ENCODE measurements around the gene ERAP2.
"Not testable (repeated sequence)": the region's sequence is repeated elsewhere in the genome, so short reads cannot be mapped to it uniquely, and the experiment has no call there.

ERAP2 gene

GRCh38 chr5:96931037-96931436, 54.7 kb downstream of the ERAP2 start:
- not testable (repeated sequence) for FAIRE-seq; DNase-seq (ENCODE audit: insufficient read length, low spot score)

- DNase-seq (ENCODE audit: insufficient read length, low spot score): no peak
These were observed 55.3 kb downstream of the ERAP2 start for GRCh38 chr5:96931605-96932004.

DNA sequence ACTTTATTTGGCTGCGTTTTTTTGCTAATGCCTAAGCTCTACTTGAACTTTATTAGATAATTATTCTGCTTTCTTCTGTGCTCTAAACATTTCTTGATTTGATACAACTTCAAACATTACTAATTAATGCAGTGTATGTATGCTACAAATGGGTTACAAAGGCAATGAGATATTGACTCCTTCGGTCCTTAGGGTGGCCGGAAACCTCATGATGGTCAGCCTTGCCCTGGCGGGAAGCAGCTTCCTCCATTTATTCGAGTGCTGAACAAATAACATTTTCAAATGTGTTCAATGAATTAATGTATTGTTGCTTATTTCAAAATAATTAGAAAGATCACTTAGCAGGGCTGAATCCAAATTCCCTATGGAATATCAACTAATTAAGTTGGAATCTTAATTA, 55.7 kb downstream of the ERAP2 start:
- FAIRE-seq (peak; percentile 69), DNase-seq (ENCODE audit: insufficient read length, low spot score) (no peak)

More at GRCh38 chr5:96931605-96932004, 55.3 kb downstream of the ERAP2 start:
- peak; percentile 63 for FAIRE-seq

DNA sequence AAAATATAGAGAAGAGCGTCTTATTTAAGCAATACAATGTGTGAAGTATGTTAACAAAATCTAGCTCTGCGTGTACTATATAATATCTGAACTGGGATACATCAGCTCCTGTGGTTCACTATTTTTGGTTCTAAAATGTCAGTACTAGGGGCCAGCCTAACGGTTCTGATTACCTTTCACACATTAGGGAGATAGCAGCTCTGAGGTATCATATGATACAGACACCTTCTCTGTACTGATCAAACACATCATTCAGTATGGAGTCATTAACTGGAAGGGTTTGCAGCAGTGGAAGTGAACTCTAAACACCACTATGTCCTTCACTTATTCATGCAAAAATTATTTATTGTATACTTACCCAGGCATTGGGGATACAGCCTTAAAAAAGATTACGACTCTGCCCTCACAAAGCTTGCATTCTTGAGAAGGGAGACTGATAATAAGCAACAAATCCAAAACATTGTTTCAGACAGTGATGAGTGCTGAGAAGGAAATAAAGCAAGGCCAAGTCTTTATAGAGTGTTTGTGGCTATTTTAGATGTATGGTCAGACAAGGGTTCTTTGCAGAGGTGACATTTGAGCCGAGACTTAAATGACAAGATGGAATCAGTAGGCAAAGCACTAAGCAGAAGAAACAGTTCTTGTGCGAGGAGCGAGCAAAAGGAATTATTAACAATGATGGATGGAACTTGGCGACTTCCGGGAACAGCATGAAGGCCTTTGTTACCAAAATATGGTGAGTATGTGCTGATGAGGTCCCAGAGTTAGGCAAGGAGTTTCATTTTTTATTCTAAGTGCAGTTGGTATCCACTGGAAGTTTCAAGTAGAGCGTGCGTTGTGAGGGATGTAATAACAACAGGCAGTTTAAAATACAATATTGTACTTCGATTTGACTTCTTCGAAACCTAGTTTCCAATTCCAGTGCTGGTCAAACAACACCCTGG, 57.7 kb downstream of the ERAP2 start:
- FAIRE-seq: peak; percentile 94
- DNase-seq (ENCODE audit: insufficient read length, low spot score): no peak

DNA sequence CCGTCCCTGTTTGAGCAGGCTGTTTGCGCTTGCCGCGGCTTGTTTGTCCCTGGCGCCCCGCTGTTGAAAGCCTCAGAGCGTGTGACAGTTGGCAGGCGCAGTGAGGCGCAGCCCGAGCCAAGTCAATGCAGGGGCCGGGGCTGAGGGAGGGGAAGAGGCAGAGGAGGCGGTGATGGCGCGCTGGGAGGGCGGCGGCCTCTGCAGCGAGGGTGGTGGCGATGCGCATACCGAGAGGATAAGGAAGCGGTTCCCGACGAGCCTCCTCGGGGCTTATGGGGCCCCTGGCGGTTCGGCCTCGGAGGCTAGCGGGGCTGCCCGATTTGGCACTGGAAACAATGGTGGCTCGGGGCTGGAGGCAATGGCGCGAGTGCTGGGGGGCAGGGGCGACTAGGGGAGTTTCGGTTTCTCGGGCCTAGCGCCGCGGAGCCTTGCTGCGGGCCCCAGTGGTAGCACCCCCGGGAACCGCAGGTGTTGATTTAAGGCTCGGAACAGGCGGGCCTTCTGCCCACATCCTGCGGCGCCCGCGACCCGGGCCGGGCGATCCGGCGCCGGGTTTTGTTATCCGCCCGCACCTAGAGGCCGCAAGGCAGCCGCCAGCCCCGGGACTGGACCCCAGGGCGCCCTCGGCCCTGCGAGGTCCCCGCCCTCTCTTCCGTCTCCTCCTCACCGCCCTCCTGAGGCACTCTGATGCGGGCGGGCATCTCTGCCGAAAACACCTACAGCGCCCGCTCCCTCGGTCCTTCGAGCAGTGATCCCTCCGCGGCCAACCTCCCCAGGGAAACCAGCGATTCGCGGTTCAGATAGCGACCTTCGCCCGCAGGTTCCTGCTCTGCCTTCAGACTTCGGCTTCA, 58.6 kb downstream of the ERAP2 start:
- FAIRE-seq (no peak), DNase-seq (ENCODE audit: insufficient read length, low spot score) (no peak)

- peak; percentile 50 for DNase-seq (ENCODE audit: insufficient read length, low spot score)
- FAIRE-seq: peak; percentile 94
These were observed 59.5 kb downstream of the ERAP2 start, which contains the start of gene LNPEP for GRCh38 chr5:96935559-96936430. Gene LNPEP, plus strand, starts transcription at chr5:96936080. Its CDS starts 76 bp downstream, at chr5:96936156.

- peak; percentile 81 for FAIRE-seq
- DNase-seq (ENCODE audit: insufficient read length, low spot score): no peak
These were observed 60.4 kb downstream of the ERAP2 start for GRCh38 chr5:96936431-96937320.

DNA sequence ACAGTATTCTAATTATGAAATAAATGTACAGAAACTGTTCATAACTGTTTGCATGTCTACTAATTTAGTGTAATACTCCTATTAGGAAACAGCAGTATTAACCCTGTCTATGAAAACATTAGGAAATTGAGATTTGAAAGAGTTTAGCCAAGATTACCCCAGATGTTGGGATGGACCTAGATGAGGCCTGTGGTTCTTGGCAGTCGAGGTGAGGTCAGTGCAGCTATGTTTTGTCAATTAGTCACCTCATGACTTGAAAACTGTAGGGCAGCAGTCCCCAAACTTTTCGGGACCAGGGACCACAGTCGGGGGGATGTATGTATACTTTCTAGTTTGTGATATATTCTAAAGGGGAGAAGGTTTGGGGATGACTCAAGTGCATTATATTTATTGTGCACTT, 64.3 kb downstream of the ERAP2 start:
- DNase-seq (ENCODE audit: insufficient read length, low spot score) (no peak), FAIRE-seq (no peak)

DNA sequence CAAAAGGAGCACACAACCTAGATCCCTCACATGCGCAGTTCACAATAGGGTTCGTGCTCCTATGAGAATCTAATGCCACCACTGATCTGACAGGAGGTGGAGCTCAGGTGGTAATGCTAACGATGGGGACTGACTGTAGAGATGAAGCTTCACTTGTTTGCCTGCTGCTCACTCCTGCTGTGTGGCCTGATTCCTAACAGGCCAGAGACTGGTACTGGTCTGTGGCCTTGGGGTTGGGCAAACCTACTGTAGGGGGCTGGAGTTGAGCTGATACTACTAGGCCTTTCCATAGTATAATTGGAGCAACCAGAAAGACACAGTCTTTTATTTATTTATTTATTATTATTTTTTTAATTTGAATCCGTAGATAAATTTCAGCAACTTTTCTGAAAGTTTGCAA, 64.8 kb downstream of the ERAP2 start:
- FAIRE-seq (no peak), DNase-seq (ENCODE audit: insufficient read length, low spot score) (no peak)

DNA sequence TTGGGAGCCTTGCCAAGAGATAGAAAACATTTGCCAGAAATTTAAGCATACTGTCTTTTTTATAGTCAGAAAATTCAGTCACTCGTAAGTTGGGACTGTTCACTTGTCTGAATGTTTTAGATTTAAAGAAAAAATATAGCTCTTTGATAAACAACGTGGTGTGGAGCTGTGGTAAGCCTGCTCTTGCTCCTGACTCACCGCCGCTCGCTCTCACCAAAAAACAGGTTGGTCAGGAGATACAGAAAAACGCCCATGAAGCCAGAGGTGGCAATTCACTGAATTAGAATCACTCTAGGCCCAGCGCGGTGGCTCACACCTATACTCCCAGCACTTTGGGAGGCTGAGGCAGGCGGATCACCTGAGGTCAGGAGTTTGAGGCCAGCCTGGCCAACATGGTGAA, 65.8 kb downstream of the ERAP2 start:
- no peak for FAIRE-seq
- DNase-seq (ENCODE audit: insufficient read length, low spot score): no peak

- DNase-seq (ENCODE audit: insufficient read length, low spot score): no peak
- FAIRE-seq: no peak
These were observed 66.6 kb downstream of the ERAP2 start for GRCh38 chr5:96942911-96943310.

DNA sequence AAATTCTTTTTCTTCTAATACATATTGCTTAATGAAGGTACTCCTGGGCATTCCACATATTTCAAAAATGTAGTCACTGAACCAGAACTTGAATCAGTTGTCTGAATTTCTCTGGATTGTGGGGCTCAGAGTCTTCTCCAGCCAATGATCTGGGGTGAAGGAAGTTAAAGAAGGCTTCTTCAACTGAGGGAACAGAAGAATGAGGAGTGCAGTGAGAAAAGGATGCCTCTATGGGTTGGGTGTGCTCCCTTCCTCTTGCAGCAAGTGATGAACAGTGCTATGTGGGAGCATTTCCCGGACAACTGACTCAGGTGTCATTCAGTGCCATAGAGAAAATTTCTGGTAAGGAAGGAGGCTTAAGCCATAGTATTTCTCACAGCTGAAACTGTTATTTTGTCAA, 67.5 kb downstream of the ERAP2 start:
- DNase-seq (ENCODE audit: insufficient read length, low spot score): no peak

GRCh38 chr5:96945144-96945897, 69.0 kb downstream of the ERAP2 start:
- DNase-seq (ENCODE audit: insufficient read length, low spot score) (no peak), FAIRE-seq (peak; percentile 40)

More for the DNA sequence above, 67.5 kb downstream of the ERAP2 start:
- no peak for FAIRE-seq

- no peak for FAIRE-seq
These were observed 70.1 kb downstream of the ERAP2 start for GRCh38 chr5:96946381-96946780.

DNA sequence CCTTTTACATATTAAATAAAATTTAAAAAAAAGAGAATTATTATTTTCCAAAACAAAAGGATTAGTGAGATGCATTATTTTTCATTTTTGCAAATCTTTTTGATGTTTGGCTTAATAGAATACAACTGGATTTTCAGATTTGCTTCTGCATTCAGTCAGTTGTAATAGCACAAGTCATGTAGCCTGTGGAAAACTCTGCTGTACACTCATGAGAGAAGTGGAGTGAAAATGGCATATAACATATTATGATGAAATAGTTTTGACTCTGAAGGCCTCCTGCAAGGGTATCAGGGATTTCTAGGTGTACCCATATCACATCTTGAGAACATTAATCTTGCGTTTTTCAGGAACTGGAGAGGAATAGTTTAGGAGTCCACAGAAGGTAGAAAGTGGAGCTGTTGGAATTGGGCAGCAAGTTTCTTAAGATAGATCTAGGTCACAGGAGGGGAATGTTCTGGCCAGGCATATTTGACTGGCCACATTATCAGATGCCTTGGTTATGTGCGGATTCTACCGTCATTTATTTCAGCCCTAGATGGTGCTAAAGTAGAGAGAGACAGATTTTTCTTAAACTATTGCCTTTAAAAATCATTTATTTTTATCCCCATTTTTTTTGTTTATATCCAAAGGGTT, 75.9 kb downstream of the ERAP2 start:
- FAIRE-seq (peak; percentile 4), DNase-seq (ENCODE audit: insufficient read length, low spot score) (no peak)

More at GRCh38 chr5:96946381-96946780, 70.1 kb downstream of the ERAP2 start:
- DNase-seq (ENCODE audit: insufficient read length, low spot score): no peak

- FAIRE-seq: no peak
- DNase-seq (ENCODE audit: insufficient read length, low spot score): no peak
These were observed 76.9 kb downstream of the ERAP2 start for GRCh38 chr5:96952974-96953730.

GRCh38 chr5:96957254-96958049, 81.2 kb downstream of the ERAP2 start:
- DNase-seq (ENCODE audit: insufficient read length, low spot score) (no peak), FAIRE-seq (peak; percentile 72)
